NCI-H2081 treated with DMSO at 0.1 percent for 48 hours (cell line): ENCODE data around the gene TRPV4.

ENCODE experiments used
- DNase-seq: peaks from one replicate; lab custom pipeline; 2025; lab: John Stamatoyannopoulos, UW

Gene TRPV4

GRCh38 chr12:109804820-109805761 is 28.1 kb downstream of the TRPV4 start:
- no peak for DNase-seq

- DNase-seq, result no peak
Measured at GRCh38 chr12:109803678-109804077, 29.5 kb downstream of the TRPV4 start.

- DNase-seq, result no peak
Measured at GRCh38 chr12:109802828-109803227, 30.4 kb downstream of the TRPV4 start.

GRCh38 chr12:109800536-109800935 is 32.7 kb downstream of the TRPV4 start:
- no peak for DNase-seq

- no peak for DNase-seq
Measured at GRCh38 chr12:109798691-109799090, 34.5 kb downstream of the TRPV4 start.

GRCh38 chr12:109797905-109798669 is 35.1 kb downstream of the TRPV4 start:
- no peak for DNase-seq

GRCh38 chr12:109796057-109796456 is 37.1 kb downstream of the TRPV4 start:
- no peak for DNase-seq

GRCh38 chr12:109795023-109795422 is 38.2 kb downstream of the TRPV4 start:
- DNase-seq, result no peak

GRCh38 chr12:109793826-109794501 is 39.2 kb downstream of the TRPV4 start:
- no peak for DNase-seq

GRCh38 chr12:109793411-109793810 is 39.8 kb downstream of the TRPV4 start:
- DNase-seq, result no peak

- no peak for DNase-seq
Measured at GRCh38 chr12:109792992-109793391, 40.2 kb downstream of the TRPV4 start.

- no peak for DNase-seq
Measured at GRCh38 chr12:109789526-109790048, 43.6 kb downstream of the TRPV4 start.

- DNase-seq, result no peak
Measured at GRCh38 chr12:109786799-109787198, 46.4 kb downstream of the TRPV4 start.

- no peak for DNase-seq
Measured at GRCh38 chr12:109785854-109786253, 47.3 kb downstream of the TRPV4 start.

- DNase-seq, result no peak
Measured at GRCh38 chr12:109783965-109784244, 49.3 kb downstream of the TRPV4 start.

- DNase-seq, result no peak
Measured at GRCh38 chr12:109783135-109783964, 49.8 kb downstream of the TRPV4 start.

GRCh38 chr12:109782326-109782703 is 50.9 kb downstream of the TRPV4 start:
- DNase-seq, result no peak

- no peak for DNase-seq
Measured at GRCh38 chr12:109781668-109782325, 51.4 kb downstream of the TRPV4 start.

- DNase-seq, result no peak
Measured at GRCh38 chr12:109779382-109779781, 53.8 kb downstream of the TRPV4 start.

GRCh38 chr12:109778684-109779083 is 54.5 kb downstream of the TRPV4 start:
- DNase-seq, result no peak

GRCh38 chr12:109777544-109777943 is 55.7 kb downstream of the TRPV4 start:
- DNase-seq, result no peak
